SK-N-DZ (cell line): Measurements from ENCODE around the gene CHTF18. TPM values are rescaled to one million over a fixed set of nuclear protein-coding genes. Genes with fewer than 3 reads are reported as not detected.
"Not testable (repeated sequence)": the region's sequence is repeated elsewhere in the genome, so short reads cannot be mapped to it uniquely, and the experiment has no call there.

Experiments used
- DNase-seq: peaks from one replicate; pipeline ENCODE4 v3.0.0-alpha.2; 2015; ENCODE audit warnings: low spot score
- polyA plus RNA-seq, 2 experiments: library from polyadenylated mRNA; depleted of rRNA; stranded (reverse); fragments of >200 nt; gene quantifications; 2 replicates each; pipeline ENCODE4 v1.2.3, GENCODE V29; 2014

Gene CHTF18
- polyA plus RNA-seq (2014; cell fraction: cytosol; rRNA removed) = 43.5 and 53.8 TPM in 2 replicates
- 694 and 762 TPM in 2 replicates for polyA plus RNA-seq (2014; cell fraction: nucleus; rRNA removed)

GRCh38 chr16:788399-789126, at the start of gene CHTF18:
Gene CHTF18 (plus strand): TSS chr16:788620. CDS start chr16:788685, 65 bp downstream.
- DNase-seq = peak; percentile 86

- DNase-seq = no peak
Measured at GRCh38 chr16:739560-740458, 48.6 kb upstream of the CHTF18 start.

GRCh38 chr16:740459-740763, 48.0 kb upstream of the CHTF18 start:
- DNase-seq = no peak

- DNase-seq = peak; percentile 83
Measured at GRCh38 chr16:740764-741505, 47.5 kb upstream of the CHTF18 start, which contains the start of gene CIAO3. Gene CIAO3 (minus strand): TSS chr16:740997. CDS start chr16:740985, 12 bp downstream.

GRCh38 chr16:741986-742629, 46.3 kb upstream of the CHTF18 start:
- DNase-seq = no peak

- not testable (repeated sequence) for DNase-seq
Measured at GRCh38 chr16:742894-743293, 45.5 kb upstream of the CHTF18 start.

GRCh38 chr16:743794-744500, 44.5 kb upstream of the CHTF18 start:
- DNase-seq = no peak

GRCh38 chr16:745739-746138, 42.7 kb upstream of the CHTF18 start:
- DNase-seq = peak; percentile 55

- DNase-seq = no peak
Measured at GRCh38 chr16:746637-747036, 41.8 kb upstream of the CHTF18 start.

- no peak for DNase-seq
Measured at GRCh38 chr16:747978-748746, 40.3 kb upstream of the CHTF18 start.

- no peak for DNase-seq
Measured at GRCh38 chr16:749010-749409, 39.4 kb upstream of the CHTF18 start.

- DNase-seq = peak; percentile 65
Measured at GRCh38 chr16:750485-750884, 37.9 kb upstream of the CHTF18 start.

- no peak for DNase-seq
Measured at GRCh38 chr16:751152-752006, 37.0 kb upstream of the CHTF18 start.

GRCh38 chr16:752007-752312, 36.5 kb upstream of the CHTF18 start:
- no peak for DNase-seq

GRCh38 chr16:754121-754607, 34.3 kb upstream of the CHTF18 start:
- DNase-seq = not testable (repeated sequence)

GRCh38 chr16:754656-755055, 33.8 kb upstream of the CHTF18 start:
- no peak for DNase-seq

- no peak for DNase-seq
Measured at GRCh38 chr16:756428-756827, 32.0 kb upstream of the CHTF18 start.

GRCh38 chr16:759110-759910, 29.1 kb upstream of the CHTF18 start:
- no peak for DNase-seq
